Keratinocyte (primary cell): ENCODE data around the gene IQSEC2. TPM values are rescaled to one million over a fixed set of nuclear protein-coding genes. Genes with fewer than 3 reads are reported as not detected.
A peak's percentile ranks its signal among the peaks of the same experiment; 100 is the strongest.

Experiments
- DNase-seq: peaks from one replicate; pipeline ENCODE4 v3.0.0-alpha.2; 2011; ENCODE audit warnings: low read depth, missing footprints, low spot score
- FAIRE-seq: peaks from 2 replicates; lab custom pipeline; 2011; peaks lifted over from hg19 to GRCh38; lab: Jason Lieb, UNC
- H2AFZ ChIP-seq: 2 replicates; pipeline ENCODE4 v1.6.0; 2012; ENCODE audit warnings: low read length, control low read depth, inconsistent platforms; ENCODE audit not compliant: control insufficient read depth
- H3K27ac ChIP-seq: 2 replicates; pipeline ENCODE4 v1.5.1; 2011; ENCODE audit warnings: low read length; ENCODE audit not compliant: control insufficient read depth, insufficient read depth
- H3K27me3 ChIP-seq: 3 replicates; pipeline ENCODE4 v1.6.0; 2011; ENCODE audit warnings: low read length; ENCODE audit not compliant: control insufficient read depth, insufficient read depth; ENCODE audit errors: extremely low read depth
- H3K36me3 ChIP-seq, 2 experiments: 2 replicates in 1 of 2; 3 replicates in 1 of 2; pipeline ENCODE4 v1.5.1; 2011; ENCODE audit warnings: low read length in 2 of 2, mild to moderate bottlenecking in 1 of 2; ENCODE audit not compliant: control insufficient read depth in 2 of 2, insufficient read depth in 2 of 2; ENCODE audit errors: extremely low read depth in 1 of 2
- H3K4me1 ChIP-seq: 3 replicates; pipeline ENCODE4 v1.5.1; 2011; ENCODE audit warnings: low read length; ENCODE audit not compliant: control insufficient read depth, insufficient read depth; ENCODE audit errors: extremely low read depth
- H3K4me2 ChIP-seq: 3 replicates; pipeline ENCODE4 v1.6.0; 2011; ENCODE audit warnings: low read depth, low read length; ENCODE audit not compliant: control insufficient read depth, insufficient read depth; ENCODE audit errors: extremely low read depth
- H3K4me3 ChIP-seq, 3 experiments: fragments of 200-600 bp in 1 of 3; sonication (generic) in 1 of 3; 2 replicates in 2 of 3; 3 replicates in 1 of 3; pipeline ENCODE4 v1.5.1; 2011 to 2016; ENCODE audit warnings: low read length in 3 of 3, mild to moderate bottlenecking in 3 of 3, control low read depth in 2 of 3, inconsistent platforms in 1 of 3, low read depth in 1 of 3, mixed read lengths in 1 of 3, mixed run types in 1 of 3, moderate library complexity in 1 of 3; ENCODE audit not compliant: control insufficient read depth in 2 of 3, insufficient read depth in 2 of 3; ENCODE audit errors: extremely low read depth in 1 of 3
- H3K79me2 ChIP-seq: 2 replicates; pipeline ENCODE4 v1.6.0; 2012; ENCODE audit warnings: low read length; ENCODE audit not compliant: control insufficient read depth, insufficient read depth
- H3K9ac ChIP-seq: 3 replicates; pipeline ENCODE4 v1.6.0; 2011; ENCODE audit warnings: low read length; ENCODE audit not compliant: control insufficient read depth, insufficient read depth; ENCODE audit errors: extremely low read depth
- H3K9me1 ChIP-seq: 3 replicates; pipeline ENCODE4 v1.6.0; 2011; ENCODE audit warnings: low read length; ENCODE audit not compliant: control insufficient read depth, insufficient read depth; ENCODE audit errors: extremely low read depth
- H3K9me3 ChIP-seq: 2 replicates; pipeline ENCODE4 v1.5.1; 2012; ENCODE audit warnings: low read depth, low read length; ENCODE audit not compliant: control insufficient read depth
- H4K20me1 ChIP-seq: 3 replicates; pipeline ENCODE4 v1.6.0; 2011; ENCODE audit warnings: low read length; ENCODE audit not compliant: control insufficient read depth, insufficient read depth; ENCODE audit errors: extremely low read depth
- CTCF ChIP-seq, 3 experiments: IDR thresholded peaks in 1 of 3; conservative IDR thresholded peaks in 1 of 3; optimal IDR thresholded peaks in 1 of 3; 2 replicates in 2 of 3; 3 replicates in 1 of 3; pipeline versions ENCODE3 to v1.5.1; 2011; ENCODE audit warnings: low read length in 3 of 3, mild to moderate bottlenecking in 3 of 3, moderate library complexity in 2 of 3, control low read depth in 1 of 3, inconsistent platforms in 1 of 3; ENCODE audit not compliant: insufficient read depth in 2 of 3; ENCODE audit errors: extremely low read depth in 1 of 3
- EZH2 ChIP-seq: IDR thresholded peaks from one replicate; pipeline ENCODE4 v1.6.1; 2012; ENCODE audit warnings: inconsistent platforms, mild to moderate bottlenecking, low read length, moderate library complexity
- dilution Hi-C: fragments of 300-500 bp; cut with MboI; formaldehyde crosslinking; loops from one replicate; pipeline ENCODE4 v1.7.0; 2020; ENCODE audit warnings: low sequenced_read_pairs; ENCODE audit not compliant: extremely low pct_ligation_motif_present
- polyA plus RNA-seq, 5 experiments: library from polyadenylated mRNA; depleted of rRNA in 3 of 5; stranded (reverse) in 3 of 5; stranded (forward) in 1 of 5; unstranded in 1 of 5; fragments of >200 nt; gene quantifications; 1 replicate in 1 of 5; 2 replicates in 3 of 5; 3 replicates in 1 of 5; pipeline versions ENCODE4 v1.2.1 to v1.2.3, GENCODE V29; 2011 to 2012; ENCODE audit warnings: missing spikeins in 2 of 5, low read depth in 1 of 5, low replicate concordance in 1 of 5

IQSEC2 gene
- polyA plus RNA-seq, 1 donor (not counting 4 experiments of a cell fraction or from before 2014, with no cell fraction given): 4.7 TPM

- DNase-seq: no peak
- no peaks in the 10 kb centered on the region for H3K9me1 ChIP-seq
- FAIRE-seq: no peak
- H3K4me3 ChIP-seq: no peak overlapping the region
- no peak overlapping the region for H3K9ac ChIP-seq
- no peak overlapping the region for H3K27ac ChIP-seq
- peaks cover 5% of the 10 kb centered on the region for H3K27me3 ChIP-seq
- H3K36me3 ChIP-seq: no peaks in the 10 kb centered on the region
- dilution Hi-C loops: no loop called here
- H3K9me3 ChIP-seq: no peaks in the 10 kb centered on the region
- no peak overlapping the region for H2AFZ ChIP-seq
- H3K4me1 ChIP-seq: peaks cover 16% of the 10 kb centered on the region
- TF ChIP-seq CTCF (optimal IDR thresholded peaks at IDR 0.05 in 1 of 3, IDR thresholded peaks at IDR 0.05 in 1 of 3, conservative IDR thresholded peaks at IDR 0.05 in 1 of 3; ENCODE audit: extremely low read depth in 1 of 3, insufficient read depth in 2 of 3, low read length in 3 of 3) (no peak), EZH2 (no peak)
- H3K4me2 ChIP-seq: no peak overlapping the region
- peaks cover 3% of the 10 kb centered on the region for H3K79me2 ChIP-seq
- H4K20me1 ChIP-seq: no peaks in the 10 kb centered on the region
Observed at GRCh38 chrX:53283099-53283498, 1.7 kb upstream of the IQSEC2 start.

- Histone ChIP-seq H3K4me1 (peaks cover 11% of the 10 kb centered on the region), H2AFZ (peak overlapping the region; percentile 41), H3K79me2 (peaks cover 3% of the 10 kb centered on the region), H3K4me2 (peak overlapping the region; percentile 65), H3K9me1 (no peaks in the 10 kb centered on the region), H3K36me3 (no peaks in the 10 kb centered on the region), H3K9me3 (no peaks in the 10 kb centered on the region), H3K27me3 (peaks cover under 1% of the 10 kb centered on the region), H3K9ac (no peak overlapping the region), H3K27ac (no peak overlapping the region), H3K4me3 (no peak overlapping the region), H4K20me1 (no peaks in the 10 kb centered on the region)
- no peak for DNase-seq
- no peak for FAIRE-seq
- dilution Hi-C loops: no loop called here
- TF ChIP-seq EZH2 (no peak), CTCF (optimal IDR thresholded peaks at IDR 0.05 in 1 of 3, IDR thresholded peaks at IDR 0.05 in 1 of 3, conservative IDR thresholded peaks at IDR 0.05 in 1 of 3; ENCODE audit: extremely low read depth in 1 of 3, insufficient read depth in 2 of 3, low read length in 3 of 3) (no peak)
Observed at GRCh38 chrX:53281963-53282695, 745 bp upstream of the IQSEC2 start.
